Neural crest cell (in vitro differentiated cells): ENCODE measurements around the gene OR6N1. TPM values are rescaled to one million over a fixed set of nuclear protein-coding genes. Genes with fewer than 3 reads are reported as not detected.

Experiments
- DNase-seq: peaks from one replicate; pipeline ENCODE4 v3.0.0; 2021; ENCODE audit warnings: low read depth, mixed read lengths, low spot score
- H3K27ac Mint-ChIP-seq: one replicate; pipeline ENCODE4 v1.8.0; 2021; ENCODE audit warnings: mild to moderate bottlenecking, mixed read lengths; ENCODE audit not compliant: unreplicated experiment
- H3K27me3 Mint-ChIP-seq: 2 replicates; pipeline ENCODE4 v1.8.0; 2021; ENCODE audit warnings: low read depth, mild to moderate bottlenecking, mixed read lengths
- H3K36me3 Mint-ChIP-seq: 2 replicates; pipeline ENCODE4 v1.8.0; 2021; ENCODE audit warnings: low read depth, mild to moderate bottlenecking, mixed read lengths
- H3K4me1 Mint-ChIP-seq: 2 replicates; pipeline ENCODE4 v1.8.0; 2021; ENCODE audit warnings: mixed read lengths
- H3K4me3 Mint-ChIP-seq: one replicate; pipeline ENCODE4 v1.8.0; 2021; ENCODE audit warnings: mild to moderate bottlenecking, mixed read lengths
- H3K9me3 Mint-ChIP-seq: 2 replicates; pipeline ENCODE4 v1.8.0; 2021; ENCODE audit warnings: mixed read lengths
- CTCF ChIP-seq: fragments of 200-600 bp; sonication (generic); conservative IDR thresholded peaks from 2 replicates; pipeline ENCODE4 v1.5.0; 2021; ENCODE audit warnings: antibody characterized with exemption, mild to moderate bottlenecking
- total RNA-seq: library from RNA; stranded (reverse); gene quantifications from 2 replicates; pipeline ENCODE4 v1.2.1, GENCODE V29; 2021

OR6N1 gene
- total RNA-seq, 1 donor from 2014 or later, result not detected

DNA sequence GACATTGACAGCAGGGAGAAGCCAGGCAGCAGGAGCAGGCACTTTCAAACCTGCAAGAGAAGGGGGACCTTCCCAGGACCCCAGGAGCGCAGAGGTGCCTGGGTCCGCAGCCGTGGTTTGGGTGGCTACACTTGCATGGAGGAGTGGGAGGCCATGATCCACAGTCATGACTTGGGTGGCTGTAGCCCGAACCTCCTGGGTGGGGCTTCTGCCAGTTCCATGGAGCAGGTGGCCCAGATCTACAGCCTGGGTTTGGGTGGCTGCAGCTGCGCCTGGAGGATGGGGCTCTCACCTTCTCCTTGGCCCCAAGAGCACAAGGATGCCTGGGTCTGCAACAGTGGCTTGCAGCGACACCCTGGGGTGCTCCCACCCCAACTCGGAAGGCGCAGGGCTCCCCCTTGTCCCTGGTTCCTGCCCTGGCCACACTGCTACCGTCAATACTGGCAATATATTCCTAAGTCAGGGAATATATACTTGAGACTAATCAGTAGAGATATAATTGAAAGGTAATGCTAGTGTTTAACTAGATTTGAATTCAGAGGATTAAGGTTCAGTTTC lies 19.8 kb downstream of the OR6N1 start:
- Mint-ChIP-seq H3K9me3 (no peaks in the 10 kb centered on the region), H3K4me1 (no peaks in the 10 kb centered on the region), H3K27me3 (peaks cover 16% of the 10 kb centered on the region), H3K27ac (no peak overlapping the region), H3K36me3 (no peaks in the 10 kb centered on the region), H3K4me3 (no peak overlapping the region)
- TF ChIP-seq CTCF, result no peak
- no peak for DNase-seq

DNA sequence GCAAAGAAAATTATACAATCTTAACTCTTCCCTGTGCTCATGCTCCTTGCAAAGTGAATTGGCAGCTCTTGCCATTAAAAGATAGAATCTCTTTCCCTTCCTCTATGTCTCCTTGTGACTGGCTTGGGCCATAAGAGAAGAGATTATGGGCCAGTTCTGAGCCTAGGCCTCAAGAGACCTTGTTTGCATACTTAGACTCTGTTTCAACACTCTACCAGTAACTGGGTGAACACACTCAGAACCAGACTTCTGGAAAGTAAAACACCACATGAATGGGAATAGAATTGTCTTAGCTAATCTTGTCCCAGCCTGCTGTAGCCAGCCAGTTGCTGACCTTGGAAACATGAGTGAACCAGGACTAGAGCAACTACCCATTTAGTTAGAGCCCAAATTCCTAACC lies 36.1 kb downstream of the OR6N1 start:
- H3K4me1 Mint-ChIP-seq, result no peaks in the 10 kb centered on the region
- no peak overlapping the region for H3K4me3 Mint-ChIP-seq
- no peak for TF ChIP-seq CTCF
- H3K27ac Mint-ChIP-seq, result no peak overlapping the region
- no peaks in the 10 kb centered on the region for H3K36me3 Mint-ChIP-seq
- peaks cover 20% of the 10 kb centered on the region for H3K27me3 Mint-ChIP-seq
- H3K9me3 Mint-ChIP-seq, result peaks cover 3% of the 10 kb centered on the region
- no peak for DNase-seq

GRCh38 chr1:158732524-158732923 lies 39.5 kb downstream of the OR6N1 start:
- Mint-ChIP-seq H3K27me3 (peaks cover 24% of the 10 kb centered on the region), H3K4me1 (no peaks in the 10 kb centered on the region), H3K9me3 (no peaks in the 10 kb centered on the region), H3K4me3 (no peak overlapping the region), H3K36me3 (no peaks in the 10 kb centered on the region), H3K27ac (no peak overlapping the region)
- no peak for TF ChIP-seq CTCF
- DNase-seq, result no peak

DNA sequence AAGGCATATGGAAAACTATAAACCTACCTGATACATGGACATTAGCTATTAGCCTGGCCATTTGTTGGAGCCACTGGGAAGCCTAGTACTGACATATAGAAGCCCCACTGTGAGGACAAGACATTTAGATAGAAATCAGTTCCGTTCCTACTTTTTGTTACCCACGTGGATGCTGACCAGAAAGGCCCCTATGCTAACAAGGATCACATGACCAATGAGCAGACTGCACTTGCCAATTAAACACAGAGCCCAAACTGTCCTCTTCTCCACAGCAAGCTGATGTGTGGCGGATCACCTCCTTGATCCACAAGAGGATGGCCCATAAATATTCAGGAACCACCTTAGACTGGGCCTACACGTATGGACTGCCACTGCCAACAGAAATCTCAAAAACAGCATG lies 40.3 kb downstream of the OR6N1 start:
- no peaks in the 10 kb centered on the region for H3K36me3 Mint-ChIP-seq
- H3K4me3 Mint-ChIP-seq, result no peak overlapping the region

GRCh38 chr1:158730453-158730852 lies 41.5 kb downstream of the OR6N1 start:
- Mint-ChIP-seq H3K4me1 (no peaks in the 10 kb centered on the region), H3K9me3 (no peaks in the 10 kb centered on the region), H3K27ac (no peak overlapping the region), H3K27me3 (peaks cover 34% of the 10 kb centered on the region), H3K4me3 (no peak overlapping the region), H3K36me3 (no peaks in the 10 kb centered on the region)
- no peak for DNase-seq
- TF ChIP-seq CTCF, result no peak

More for the DNA sequence above, 40.3 kb downstream of the OR6N1 start:
- H3K4me1 Mint-ChIP-seq, result no peaks in the 10 kb centered on the region
- H3K9me3 Mint-ChIP-seq, result no peaks in the 10 kb centered on the region
- peaks cover 25% of the 10 kb centered on the region for H3K27me3 Mint-ChIP-seq
- H3K27ac Mint-ChIP-seq, result no peak overlapping the region
- TF ChIP-seq CTCF, result no peak
- DNase-seq, result no peak
